ENCODE results near the gene FGF2. TPM values are rescaled to one million over a fixed set of nuclear protein-coding genes. Genes with fewer than 3 reads are reported as not detected.

FGF2 gene
- total RNA-seq, 4 donors from 2014 or later = 0.53 to 7.0 (median 3.5) TPM

DNA sequence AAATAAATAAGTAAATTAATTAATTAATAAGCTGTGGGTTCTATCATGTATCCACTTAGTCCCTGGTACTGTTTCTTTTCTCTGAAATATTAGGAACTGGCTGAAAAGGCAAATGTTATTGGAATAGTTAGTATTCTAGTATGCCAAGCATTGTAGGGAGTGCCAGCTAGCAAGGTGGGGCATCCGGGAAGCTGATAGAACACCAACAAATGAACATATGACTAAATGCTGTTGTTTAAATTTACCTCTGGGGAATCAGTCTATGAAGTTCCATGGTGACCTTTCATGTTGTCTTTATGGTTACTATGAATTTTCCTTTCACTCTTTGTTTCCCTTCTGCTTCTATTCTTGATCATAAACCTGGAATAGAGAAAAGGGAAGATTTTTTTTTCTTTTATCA lies 63.1 kb downstream of the FGF2 start:
- no peaks in the 10 kb centered on the region for H3K9me3 ChIP-seq
- peaks cover 0 to 12% (median 0%) of the 10 kb centered on the region in 3 donors for H3K36me3 ChIP-seq
- H3K27me3 ChIP-seq = no peaks in the 10 kb centered on the region
- TF ChIP-seq, protein P1, sequence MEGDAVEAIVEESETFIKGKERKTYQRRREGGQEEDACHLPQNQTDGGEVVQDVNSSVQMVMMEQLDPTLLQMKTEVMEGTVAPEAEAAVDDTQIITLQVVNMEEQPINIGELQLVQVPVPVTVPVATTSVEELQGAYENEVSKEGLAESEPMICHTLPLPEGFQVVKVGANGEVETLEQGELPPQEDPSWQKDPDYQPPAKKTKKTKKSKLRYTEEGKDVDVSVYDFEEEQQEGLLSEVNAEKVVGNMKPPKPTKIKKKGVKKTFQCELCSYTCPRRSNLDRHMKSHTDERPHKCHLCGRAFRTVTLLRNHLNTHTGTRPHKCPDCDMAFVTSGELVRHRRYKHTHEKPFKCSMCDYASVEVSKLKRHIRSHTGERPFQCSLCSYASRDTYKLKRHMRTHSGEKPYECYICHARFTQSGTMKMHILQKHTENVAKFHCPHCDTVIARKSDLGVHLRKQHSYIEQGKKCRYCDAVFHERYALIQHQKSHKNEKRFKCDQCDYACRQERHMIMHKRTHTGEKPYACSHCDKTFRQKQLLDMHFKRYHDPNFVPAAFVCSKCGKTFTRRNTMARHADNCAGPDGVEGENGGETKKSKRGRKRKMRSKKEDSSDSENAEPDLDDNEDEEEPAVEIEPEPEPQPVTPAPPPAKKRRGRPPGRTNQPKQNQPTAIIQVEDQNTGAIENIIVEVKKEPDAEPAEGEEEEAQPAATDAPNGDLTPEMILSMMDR (IDR thresholded peaks at IDR 0.05) = no peak
- no peak for TF ChIP-seq POLR2A (IDR thresholded peaks at IDR 0.05)
- H3K27ac ChIP-seq = peak overlapping the region in 1 of 4 donors; percentile 3
- H3K4me3 ChIP-seq = no peak overlapping the region
- H3K4me1 ChIP-seq = peaks cover 0 to 11% (median 8%) of the 10 kb centered on the region in 3 donors
- WGBS, 2 donors = 46 to 53% methylated on average over 1 of the region's 1 CpG
- DNase-seq = no peak
- intact Hi-C loops (cut with DNase I) = no loop called here

DNA sequence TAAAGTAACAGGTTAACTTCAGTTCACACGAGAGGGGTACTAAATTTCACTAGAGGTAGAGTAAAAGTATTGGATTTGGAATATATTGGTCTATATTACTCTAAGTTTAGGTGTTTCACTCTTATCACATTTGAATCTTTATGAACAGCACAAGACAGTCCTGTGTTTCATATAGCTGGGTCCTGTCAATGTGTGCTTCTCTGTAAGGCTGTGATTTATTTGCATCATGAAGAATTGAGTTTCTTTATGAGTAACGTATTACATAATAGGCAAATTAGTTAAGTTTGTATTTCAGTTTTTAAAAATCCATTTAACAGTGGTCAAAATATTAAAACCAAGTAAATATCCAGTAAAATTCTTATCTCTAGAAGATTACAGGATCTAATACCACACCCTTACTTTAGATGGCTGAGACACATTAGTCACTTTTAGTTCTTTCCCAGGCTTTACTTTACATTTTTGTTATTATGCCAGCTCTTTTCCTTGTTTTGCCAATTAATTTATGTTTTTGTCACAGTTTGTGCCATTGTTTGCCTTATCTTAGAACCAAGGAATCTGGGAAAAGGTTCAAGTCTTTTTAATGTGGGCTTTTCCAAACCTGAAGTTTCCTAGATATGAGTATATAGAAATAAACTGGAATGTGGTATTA lies 63.6 kb downstream of the FGF2 start:
- TF ChIP-seq, protein P1 (IDR thresholded peaks at IDR 0.05) = no peak
- no peak for TF ChIP-seq POLR2A (IDR thresholded peaks at IDR 0.05)
- Histone ChIP-seq H3K36me3 (peaks cover 0 to 12% (median 0%) of the 10 kb centered on the region in 3 donors), H3K27me3 (no peaks in the 10 kb centered on the region), H3K4me1 (peaks cover 0 to 11% (median 8%) of the 10 kb centered on the region in 3 donors), H3K4me3 (no peak overlapping the region), H3K27ac (peak overlapping the region in 1 of 4 donors; percentile 3), H3K9me3 (no peaks in the 10 kb centered on the region)
- DNase-seq = no peak
- intact Hi-C loops (cut with DNase I) = no loop called here
- 49 to 61% methylated on average over 2 of the region's 2 CpGs for WGBS, 2 donors

DNA sequence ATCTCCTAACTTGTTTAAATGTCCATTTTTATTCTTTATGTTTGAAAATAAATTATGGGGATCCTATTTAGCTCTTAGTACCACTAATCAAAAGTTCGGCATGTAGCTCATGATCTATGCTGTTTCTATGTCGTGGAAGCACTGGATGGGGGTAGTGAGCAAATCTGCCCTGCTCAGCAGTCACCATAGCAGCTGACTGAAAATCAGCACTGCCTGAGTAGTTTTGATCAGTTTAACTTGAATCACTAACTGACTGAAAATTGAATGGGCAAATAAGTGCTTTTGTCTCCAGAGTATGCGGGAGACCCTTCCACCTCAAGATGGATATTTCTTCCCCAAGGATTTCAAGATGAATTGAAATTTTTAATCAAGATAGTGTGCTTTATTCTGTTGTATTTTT lies 68.2 kb downstream of the FGF2 start:
- H3K27ac ChIP-seq = no peak overlapping the region
- 97 to 99% methylated on average over 3 of the region's 3 CpGs for WGBS, 2 donors
- H3K4me1 ChIP-seq = peaks cover 0 to 16% (median 8%) of the 10 kb centered on the region in 3 donors
- no peak overlapping the region for H3K4me3 ChIP-seq
- H3K36me3 ChIP-seq = peaks cover 0 to 12% (median 0%) of the 10 kb centered on the region in 3 donors
- no peak for TF ChIP-seq POLR2A (IDR thresholded peaks at IDR 0.05)
- TF ChIP-seq, protein P1 (IDR thresholded peaks at IDR 0.05) = no peak
- intact Hi-C loops (cut with DNase I) = no loop called here
- DNase-seq = no peak
- H3K9me3 ChIP-seq = no peaks in the 10 kb centered on the region
- H3K27me3 ChIP-seq = no peaks in the 10 kb centered on the region

DNA sequence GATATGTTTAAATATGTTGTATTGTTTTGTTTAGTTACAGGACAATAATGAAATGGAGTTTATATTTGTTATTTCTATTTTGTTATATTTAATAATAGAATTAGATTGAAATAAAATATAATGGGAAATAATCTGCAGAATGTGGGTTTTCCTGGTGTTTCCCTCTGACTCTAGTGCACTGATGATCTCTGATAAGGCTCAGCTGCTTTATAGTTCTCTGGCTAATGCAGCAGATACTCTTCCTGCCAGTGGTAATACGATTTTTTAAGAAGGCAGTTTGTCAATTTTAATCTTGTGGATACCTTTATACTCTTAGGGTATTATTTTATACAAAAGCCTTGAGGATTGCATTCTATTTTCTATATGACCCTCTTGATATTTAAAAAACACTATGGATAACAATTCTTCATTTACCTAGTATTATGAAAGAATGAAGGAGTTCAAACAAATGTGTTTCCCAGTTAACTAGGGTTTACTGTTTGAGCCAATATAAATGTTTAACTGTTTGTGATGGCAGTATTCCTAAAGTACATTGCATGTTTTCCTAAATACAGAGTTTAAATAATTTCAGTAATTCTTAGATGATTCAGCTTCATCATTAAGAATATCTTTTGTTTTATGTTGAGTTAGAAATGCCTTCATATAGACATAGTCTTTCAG lies 68.8 kb downstream of the FGF2 start:
- Histone ChIP-seq H3K36me3 (peaks cover 0 to 12% (median 0%) of the 10 kb centered on the region in 3 donors), H3K4me1 (peaks cover 0 to 10% (median 1%) of the 10 kb centered on the region in 3 donors), H3K9me3 (no peaks in the 10 kb centered on the region), H3K27ac (no peak overlapping the region), H3K27me3 (no peaks in the 10 kb centered on the region), H3K4me3 (no peak overlapping the region)
- intact Hi-C loops (cut with DNase I) = no loop called here
- DNase-seq = no peak
- TF ChIP-seq, protein P1 (IDR thresholded peaks at IDR 0.05) = no peak
- TF ChIP-seq POLR2A (IDR thresholded peaks at IDR 0.05) = no peak
- 59 to 92% methylated on average over 1 of the region's 1 CpG for whole genome bisulfite sequencing, 2 donors

DNA sequence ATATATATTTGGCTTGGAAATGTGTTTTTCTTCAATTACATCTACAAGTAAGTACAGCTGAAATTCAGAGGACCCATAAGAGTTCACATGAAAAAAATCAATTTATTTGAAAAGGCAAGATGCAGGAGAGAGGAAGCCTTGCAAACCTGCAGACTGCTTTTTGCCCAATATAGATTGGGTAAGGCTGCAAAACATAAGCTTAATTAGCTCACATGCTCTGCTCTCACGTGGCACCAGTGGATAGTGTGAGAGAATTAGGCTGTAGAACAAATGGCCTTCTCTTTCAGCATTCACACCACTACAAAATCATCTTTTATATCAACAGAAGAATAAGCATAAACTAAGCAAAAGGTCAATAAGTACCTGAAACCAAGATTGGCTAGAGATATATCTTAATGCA lies 69.6 kb downstream of the FGF2 start:
- peaks cover 0 to 12% (median 0%) of the 10 kb centered on the region in 3 donors for H3K36me3 ChIP-seq
- no peaks in the 10 kb centered on the region for H3K9me3 ChIP-seq
- intact Hi-C loops (cut with DNase I) = no loop called here
- H3K27ac ChIP-seq = no peak overlapping the region
- H3K4me3 ChIP-seq = no peak overlapping the region
- H3K4me1 ChIP-seq = peaks cover 0 to 8% (median 0%) of the 10 kb centered on the region in 3 donors
- WGBS, 2 donors = 88 to 90% methylated on average over 1 of the region's 1 CpG
- DNase-seq = no peak
- TF ChIP-seq, protein P1 (IDR thresholded peaks at IDR 0.05) = no peak
- TF ChIP-seq POLR2A (IDR thresholded peaks at IDR 0.05) = no peak
- no peaks in the 10 kb centered on the region for H3K27me3 ChIP-seq

Data from esophagus squamous epithelium (tissue), 5 donors.